ENCODE results near the gene CYB561. TPM values are rescaled to one million over a fixed set of nuclear protein-coding genes. Genes with fewer than 3 reads are reported as not detected.

Gene CYB561
- total and polyA plus RNA-seq, 10 of the 15 experiments (the other 5 are each of a cell fraction or from before 2014, with no cell fraction given), result 0.52 to 6.9 (median 2.5) TPM

GRCh38 chr17:63445954-63446752 is at the start of gene CYB561 (continued):
- TF ChIP-seq YY1 (IDR thresholded peaks at IDR 0.05; ENCODE audit: low read depth, low read length), result 0 out of 2 replicates have a peak, but pooled peaks have one; percentile 18
- no peak for TF ChIP-seq ZZZ3 (IDR thresholded peaks at IDR 0.05; ENCODE audit: control insufficient read depth, insufficient read length, low read depth)
- TF ChIP-seq RBBP5 (conservative IDR thresholded peaks at IDR 0.05), result no peak
- peak; percentile 96 for TF ChIP-seq LARP7 (IDR thresholded peaks at IDR 0.05)
- no peak for TF ChIP-seq PML (IDR thresholded peaks at IDR 0.05; ENCODE audit: low read length)
- no peak for TF ChIP-seq HDGF (IDR thresholded peaks at IDR 0.05)
- peak; percentile 94 for TF ChIP-seq DPF2 (IDR thresholded peaks at IDR 0.05)
- TF ChIP-seq, protein P1, sequence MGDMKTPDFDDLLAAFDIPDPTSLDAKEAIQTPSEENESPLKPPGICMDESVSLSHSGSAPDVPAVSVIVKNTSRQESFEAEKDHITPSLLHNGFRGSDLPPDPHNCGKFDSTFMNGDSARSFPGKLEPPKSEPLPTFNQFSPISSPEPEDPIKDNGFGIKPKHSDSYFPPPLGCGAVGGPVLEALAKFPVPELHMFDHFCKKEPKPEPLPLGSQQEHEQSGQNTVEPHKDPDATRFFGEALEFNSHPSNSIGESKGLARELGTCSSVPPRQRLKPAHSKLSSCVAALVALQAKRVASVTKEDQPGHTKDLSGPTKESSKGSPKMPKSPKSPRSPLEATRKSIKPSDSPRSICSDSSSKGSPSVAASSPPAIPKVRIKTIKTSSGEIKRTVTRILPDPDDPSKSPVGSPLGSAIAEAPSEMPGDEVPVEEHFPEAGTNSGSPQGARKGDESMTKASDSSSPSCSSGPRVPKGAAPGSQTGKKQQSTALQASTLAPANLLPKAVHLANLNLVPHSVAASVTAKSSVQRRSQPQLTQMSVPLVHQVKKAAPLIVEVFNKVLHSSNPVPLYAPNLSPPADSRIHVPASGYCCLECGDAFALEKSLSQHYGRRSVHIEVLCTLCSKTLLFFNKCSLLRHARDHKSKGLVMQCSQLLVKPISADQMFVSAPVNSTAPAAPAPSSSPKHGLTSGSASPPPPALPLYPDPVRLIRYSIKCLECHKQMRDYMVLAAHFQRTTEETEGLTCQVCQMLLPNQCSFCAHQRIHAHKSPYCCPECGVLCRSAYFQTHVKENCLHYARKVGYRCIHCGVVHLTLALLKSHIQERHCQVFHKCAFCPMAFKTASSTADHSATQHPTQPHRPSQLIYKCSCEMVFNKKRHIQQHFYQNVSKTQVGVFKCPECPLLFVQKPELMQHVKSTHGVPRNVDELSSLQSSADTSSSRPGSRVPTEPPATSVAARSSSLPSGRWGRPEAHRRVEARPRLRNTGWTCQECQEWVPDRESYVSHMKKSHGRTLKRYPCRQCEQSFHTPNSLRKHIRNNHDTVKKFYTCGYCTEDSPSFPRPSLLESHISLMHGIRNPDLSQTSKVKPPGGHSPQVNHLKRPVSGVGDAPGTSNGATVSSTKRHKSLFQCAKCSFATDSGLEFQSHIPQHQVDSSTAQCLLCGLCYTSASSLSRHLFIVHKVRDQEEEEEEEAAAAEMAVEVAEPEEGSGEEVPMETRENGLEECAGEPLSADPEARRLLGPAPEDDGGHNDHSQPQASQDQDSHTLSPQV (IDR thresholded peaks at IDR 0.05), result 0 out of 2 replicates have a peak, but pooled peaks have one; percentile 56
- 0 out of 2 replicates have a peak, but pooled peaks have one; percentile 6 for TF ChIP-seq CHD2 (IDR thresholded peaks at IDR 0.05; ENCODE audit: borderline replicate concordance, low read depth, low read length)
- no peak for TF ChIP-seq ETV6 (conservative IDR thresholded peaks at IDR 0.05 in 1 of 2, IDR thresholded peaks at IDR 0.05 in 1 of 2; ENCODE audit: borderline replicate concordance in 1 of 2, low read depth in 1 of 2)
- TF ChIP-seq STAT3 (IDR thresholded peaks at IDR 0.05; ENCODE audit: low read depth, low read length), result no peak
- TF ChIP-seq CTCF (IDR thresholded peaks at IDR 0.05 in 2 of 3, conservative IDR thresholded peaks at IDR 0.05 in 1 of 3; ENCODE audit: control insufficient read depth in 2 of 3, extremely low read depth in 1 of 3, insufficient read depth in 1 of 3, low read depth in 3 of 3, low read length in 3 of 3), result peak; percentile 24 to 50 (median 28); a peak in 2 of 6 replicates
- TF ChIP-seq RELA (IDR thresholded peaks at IDR 0.05; ENCODE audit: borderline replicate concordance, partially characterized antibody), result peak; percentile 80
- no peak for TF ChIP-seq NFIC (IDR thresholded peaks at IDR 0.05; ENCODE audit: low read depth, low read length)
- TF ChIP-seq IKZF1 (conservative IDR thresholded peaks at IDR 0.05), result peak; percentile 88
- TF ChIP-seq, protein P2, sequence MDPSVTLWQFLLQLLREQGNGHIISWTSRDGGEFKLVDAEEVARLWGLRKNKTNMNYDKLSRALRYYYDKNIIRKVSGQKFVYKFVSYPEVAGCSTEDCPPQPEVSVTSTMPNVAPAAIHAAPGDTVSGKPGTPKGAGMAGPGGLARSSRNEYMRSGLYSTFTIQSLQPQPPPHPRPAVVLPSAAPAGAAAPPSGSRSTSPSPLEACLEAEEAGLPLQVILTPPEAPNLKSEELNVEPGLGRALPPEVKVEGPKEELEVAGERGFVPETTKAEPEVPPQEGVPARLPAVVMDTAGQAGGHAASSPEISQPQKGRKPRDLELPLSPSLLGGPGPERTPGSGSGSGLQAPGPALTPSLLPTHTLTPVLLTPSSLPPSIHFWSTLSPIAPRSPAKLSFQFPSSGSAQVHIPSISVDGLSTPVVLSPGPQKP (IDR thresholded peaks at IDR 0.05; ENCODE audit: low read depth, low read length), result peak; percentile 58
- TF ChIP-seq NFXL1 (IDR thresholded peaks at IDR 0.05; ENCODE audit: borderline replicate concordance), result peak; percentile 26; the same call in 1 of the 2 replicates
- TF ChIP-seq RB1 (IDR thresholded peaks at IDR 0.05; ENCODE audit: borderline replicate concordance), result peak; percentile 35; the same call in 1 of the 2 replicates
- no peak for TF ChIP-seq KDM1A (IDR thresholded peaks at IDR 0.05; ENCODE audit: borderline replicate concordance)
- peak; percentile 68; the same call in 1 of the 2 replicates for TF ChIP-seq MXI1 (IDR thresholded peaks at IDR 0.05; ENCODE audit: low read depth, low read length)

All from GM12878 (cell line).